Stimulated activated CD8-positive, alpha-beta memory T cell treated with anti-CD3 and anti-CD28 coated beads, Interleukin-2, amount 100 ng/mL, for 1 hour (primary cell): Measurements from ENCODE around the gene MAP4K3.

Experiments
- DNase-seq, 2 donors: peaks; one replicate each; pipeline ENCODE4 v3.0.0-alpha.2; 2020; ENCODE audit warnings: low read depth in 2 of 2

Gene MAP4K3

DNA sequence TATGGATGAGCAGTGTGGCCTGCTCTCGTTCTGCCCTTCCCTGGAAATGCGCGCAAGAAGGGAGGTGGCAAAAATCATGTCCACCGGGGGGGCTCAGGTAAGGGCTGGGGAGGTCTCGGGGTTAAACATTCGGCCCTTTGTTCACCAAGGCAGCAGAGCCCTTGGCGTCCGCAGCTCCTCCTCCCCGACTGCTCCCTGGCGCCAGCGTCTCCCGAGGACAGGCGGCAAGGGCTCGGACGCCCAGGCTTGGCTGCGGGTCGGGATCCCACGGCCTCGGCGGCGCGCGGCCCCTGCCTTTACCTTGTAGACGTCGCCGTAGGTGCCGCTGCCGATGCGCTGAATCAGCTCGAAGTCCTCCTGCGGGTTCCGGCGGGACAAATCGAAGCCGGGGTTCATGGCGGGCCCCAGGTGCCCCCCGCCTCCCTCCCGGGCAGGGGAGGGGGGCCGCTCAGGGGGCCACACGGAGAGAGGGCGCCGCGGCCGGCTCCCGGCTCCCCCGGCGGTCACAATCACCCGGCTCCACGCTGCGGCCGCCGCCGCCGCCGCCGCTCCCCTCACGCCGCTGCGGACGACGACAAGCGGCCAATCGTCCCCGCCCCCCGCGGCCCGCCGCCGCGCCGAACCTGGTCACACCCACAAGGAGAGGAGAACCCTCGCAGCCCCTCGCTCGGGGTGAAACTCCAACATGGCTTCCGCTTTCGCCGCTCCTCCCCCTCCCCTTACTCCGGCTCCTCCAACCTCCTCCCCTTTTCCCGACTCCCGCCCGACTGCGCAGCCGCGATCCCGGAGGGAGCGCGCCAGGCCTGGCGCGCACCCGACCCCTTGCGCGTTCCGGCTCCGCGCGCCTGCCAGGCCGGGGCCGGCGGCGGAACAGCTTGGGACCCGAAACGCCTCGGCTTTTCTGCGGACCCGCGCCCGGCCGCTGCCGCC lies at the start of gene MAP4K3:
Gene MAP4K3, minus strand, starts transcription at position 694 of the 930 bp plus-strand sequence. Its CDS starts 298 bp downstream, at position 396.
- DNase-seq = peak; percentile 41 to 62

DNA sequence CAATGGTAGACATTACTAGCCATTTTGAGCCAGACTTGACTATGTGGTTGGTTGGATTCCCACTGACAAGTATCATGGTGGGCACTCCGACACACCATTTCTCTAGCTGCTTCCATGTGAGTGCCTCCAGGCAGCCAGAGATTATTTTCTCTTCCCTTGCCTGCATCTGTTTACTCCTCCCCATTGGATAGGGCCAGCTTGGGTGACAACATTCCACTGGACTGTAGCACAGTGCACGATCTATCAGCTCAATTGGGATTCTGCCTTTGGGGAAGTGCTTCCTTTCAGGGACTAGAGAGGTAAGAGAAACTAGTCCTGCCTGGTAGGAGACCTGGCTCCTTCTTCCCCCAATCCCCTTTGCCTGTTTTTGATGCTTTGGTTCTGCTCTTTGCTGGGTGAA lies 49.0 kb upstream of the MAP4K3 start:
- DNase-seq = no peak

DNA sequence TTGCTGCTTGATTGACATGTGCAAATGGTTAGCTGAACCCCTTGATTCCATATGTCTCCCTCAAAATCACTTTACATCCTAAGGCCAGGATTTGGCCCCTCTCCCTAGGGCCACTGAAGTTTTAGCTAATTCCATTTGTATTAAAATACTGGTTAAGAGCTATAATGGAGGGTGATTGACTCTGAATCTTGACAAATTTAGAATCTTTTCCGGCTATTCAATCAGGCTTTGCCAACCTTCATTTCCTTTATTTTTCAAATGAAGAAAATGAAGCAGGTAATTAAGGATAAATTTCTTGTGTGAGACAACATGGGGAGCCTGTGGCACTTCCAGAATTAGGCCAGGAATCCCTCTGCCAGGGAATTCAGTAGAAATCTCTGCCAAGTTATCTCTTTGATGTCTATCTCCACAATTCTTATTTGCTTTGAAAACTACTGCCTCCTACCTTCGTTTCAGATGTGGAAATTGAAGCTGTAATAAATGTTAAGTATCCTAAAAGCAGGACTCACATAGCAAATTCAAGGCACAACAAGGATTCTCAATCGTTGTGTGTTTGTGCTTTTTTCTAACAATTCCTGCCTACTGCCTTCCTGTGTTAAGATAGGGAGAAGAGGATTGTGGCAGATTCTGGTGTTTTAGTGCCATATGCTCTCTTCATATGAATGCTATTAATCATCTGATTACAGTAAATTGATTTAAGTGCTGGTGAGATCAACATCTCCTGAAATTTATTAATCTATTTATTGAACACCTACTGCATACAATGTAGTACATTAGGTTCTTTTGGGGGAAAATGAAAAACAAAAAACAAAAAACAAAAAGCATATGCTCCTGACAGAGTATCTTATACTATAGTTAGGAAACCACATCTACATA lies 47.8 kb upstream of the MAP4K3 start:
- no peak for DNase-seq

DNA sequence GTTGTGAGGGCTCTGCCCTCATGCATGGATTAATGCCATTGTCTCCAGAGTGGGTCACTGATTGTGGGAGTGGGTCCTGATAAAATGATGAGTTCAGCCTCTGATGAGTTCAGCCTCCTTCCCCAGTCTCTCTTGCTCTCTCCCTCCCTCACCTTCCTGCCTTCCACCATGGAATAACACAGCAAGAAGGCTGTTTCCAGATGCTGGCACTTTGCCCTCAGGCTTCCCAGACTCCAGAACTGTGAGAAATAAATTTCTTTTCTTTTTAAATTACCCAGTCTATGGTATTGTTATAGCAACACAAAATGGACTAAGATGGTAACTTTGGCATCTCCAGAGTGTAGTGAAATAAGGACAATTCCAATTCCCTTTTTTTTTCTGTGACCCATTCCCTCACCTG lies 47.1 kb upstream of the MAP4K3 start:
- DNase-seq = no peak

DNA sequence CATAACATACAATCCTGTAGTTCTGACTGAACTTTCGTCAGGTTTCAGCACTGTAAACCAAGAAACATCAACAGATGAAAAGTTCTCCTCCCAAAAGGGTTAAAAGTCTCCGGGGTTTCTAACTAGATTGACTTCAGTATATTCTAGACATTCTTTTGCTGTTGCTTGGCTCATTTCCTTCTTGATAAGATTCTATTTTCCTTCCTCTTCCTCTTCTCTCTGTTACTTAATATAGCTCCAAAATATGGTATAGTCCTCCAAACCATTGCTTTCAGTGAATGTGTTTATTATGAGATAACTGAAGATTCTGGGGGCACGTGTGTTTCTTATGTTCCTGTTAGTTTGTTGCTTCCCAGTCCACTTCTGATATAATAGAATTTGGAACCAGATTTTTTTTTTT lies 46.4 kb upstream of the MAP4K3 start:
- no peak for DNase-seq

DNA sequence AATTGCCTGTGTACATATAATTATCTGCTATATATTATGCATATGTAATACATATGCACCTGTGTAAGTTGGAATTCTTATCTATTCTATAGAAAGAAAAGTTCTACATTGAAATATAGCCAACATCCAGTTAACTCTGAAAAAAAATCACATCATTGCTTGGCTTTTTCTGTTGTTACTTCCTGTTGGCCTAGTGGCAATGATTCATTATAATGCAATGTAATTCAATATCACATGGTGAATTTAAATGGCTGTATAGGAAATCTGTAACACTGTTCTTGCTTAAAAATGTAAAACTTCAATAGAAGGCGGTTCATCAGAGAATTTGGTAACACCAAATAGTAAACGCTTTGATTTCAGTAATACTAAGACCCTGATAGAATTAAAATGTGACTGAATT lies 44.5 kb upstream of the MAP4K3 start:
- no peak for DNase-seq

DNA sequence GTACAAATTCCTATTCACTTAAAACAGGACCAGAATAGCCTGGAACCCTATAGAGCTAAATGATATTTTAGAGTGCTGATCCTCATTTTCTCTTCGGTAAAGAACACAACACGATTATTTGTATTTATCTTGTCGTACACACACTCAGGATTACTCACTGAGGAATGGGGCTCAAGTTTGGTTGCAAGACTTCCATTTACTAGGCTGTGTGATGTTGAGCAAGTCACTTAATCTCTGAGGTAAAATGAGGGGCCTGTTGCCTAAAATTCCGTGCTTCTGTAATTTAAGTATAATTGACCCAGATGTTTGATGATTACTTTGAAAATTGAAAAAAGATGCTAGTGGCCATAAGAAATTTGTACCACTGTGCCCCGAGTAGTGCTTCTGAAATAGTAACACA lies 42.6 kb upstream of the MAP4K3 start:
- DNase-seq = no peak

DNA sequence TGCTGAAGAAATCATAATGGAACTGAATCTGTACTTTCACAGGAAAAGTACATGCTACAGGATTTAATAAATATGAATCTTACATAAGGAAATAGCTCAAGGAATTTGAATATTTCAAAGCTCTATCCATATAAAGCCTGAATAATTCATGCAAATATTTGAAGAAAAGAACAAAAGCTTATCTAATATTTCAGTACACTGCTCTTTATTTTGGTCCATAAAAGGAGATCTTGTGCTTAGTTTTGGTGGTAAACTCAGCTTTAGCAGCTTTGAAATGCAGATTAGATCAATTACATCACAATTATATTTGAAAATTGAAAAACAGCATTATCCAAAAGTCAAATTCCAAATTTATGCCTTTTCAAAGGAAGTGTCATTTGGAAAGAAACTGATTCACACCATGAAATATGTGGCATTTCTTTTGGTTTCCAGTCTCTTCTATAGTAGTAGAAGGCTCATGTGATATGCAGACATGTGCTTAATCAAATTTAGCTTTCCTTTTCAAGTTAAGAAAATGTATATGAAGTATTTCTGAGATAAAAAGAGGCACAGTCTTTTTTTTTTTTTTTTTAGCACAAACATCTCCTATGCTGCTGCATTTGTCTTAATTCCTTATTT lies 42.1 kb upstream of the MAP4K3 start:
- no peak for DNase-seq

DNA sequence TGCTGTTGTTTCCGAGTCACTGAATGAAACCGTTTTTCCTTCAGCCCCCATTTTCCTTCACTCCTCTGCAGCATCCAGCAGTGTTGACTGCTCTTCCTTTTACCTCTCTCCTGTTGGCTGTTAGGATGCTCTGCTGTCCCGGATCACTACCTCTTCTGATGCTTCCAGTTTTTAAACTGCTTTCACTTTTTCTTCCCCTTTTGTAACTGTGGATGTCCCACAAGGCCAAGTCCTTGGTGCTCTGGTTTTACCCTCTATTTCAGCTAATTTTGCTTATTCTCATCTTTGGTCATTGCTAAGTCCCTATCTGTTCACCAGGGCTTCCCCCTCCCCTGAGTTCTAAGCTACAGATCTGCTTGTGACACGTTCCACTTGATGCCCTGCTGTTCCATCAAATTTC lies 39.4 kb upstream of the MAP4K3 start:
- DNase-seq = no peak

DNA sequence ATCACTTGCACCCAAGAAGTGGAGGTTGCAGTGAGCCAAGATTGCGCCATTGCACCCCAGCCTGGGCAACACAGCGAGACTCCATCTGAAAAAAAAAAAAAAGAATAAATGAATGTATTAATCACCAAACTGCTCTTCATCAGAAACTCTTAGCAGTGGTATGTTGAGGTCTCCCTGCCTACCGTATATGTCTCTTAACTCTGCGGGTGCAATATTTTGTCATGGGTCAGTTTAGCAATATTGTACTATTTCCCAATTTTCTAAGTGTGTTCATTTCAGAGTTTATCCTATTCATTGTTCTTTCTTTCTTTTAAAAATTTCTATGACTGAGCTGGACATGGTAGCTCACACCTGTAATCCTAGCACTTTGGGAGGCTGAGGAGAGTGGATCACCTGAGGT lies 37.9 kb upstream of the MAP4K3 start:
- no peak for DNase-seq

DNA sequence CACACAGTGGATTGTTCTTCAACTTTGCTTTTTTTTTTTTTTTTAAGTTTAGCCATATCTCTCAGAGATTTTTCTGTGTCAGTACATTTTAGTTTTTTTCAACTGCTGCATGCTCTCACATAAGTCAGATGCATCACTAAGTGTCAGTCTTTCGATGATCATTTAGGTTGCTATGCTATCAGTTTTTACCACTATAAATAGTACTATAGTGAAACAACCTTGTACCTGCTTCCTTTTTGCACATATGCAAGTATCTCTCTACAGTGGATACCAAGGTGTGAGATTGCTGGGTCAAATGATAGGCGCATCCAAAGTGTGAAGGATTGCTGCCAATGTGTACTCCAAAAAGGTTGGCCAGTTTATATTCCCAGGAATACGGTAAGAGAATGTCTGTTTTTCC lies 33.5 kb upstream of the MAP4K3 start:
- DNase-seq = no peak

DNA sequence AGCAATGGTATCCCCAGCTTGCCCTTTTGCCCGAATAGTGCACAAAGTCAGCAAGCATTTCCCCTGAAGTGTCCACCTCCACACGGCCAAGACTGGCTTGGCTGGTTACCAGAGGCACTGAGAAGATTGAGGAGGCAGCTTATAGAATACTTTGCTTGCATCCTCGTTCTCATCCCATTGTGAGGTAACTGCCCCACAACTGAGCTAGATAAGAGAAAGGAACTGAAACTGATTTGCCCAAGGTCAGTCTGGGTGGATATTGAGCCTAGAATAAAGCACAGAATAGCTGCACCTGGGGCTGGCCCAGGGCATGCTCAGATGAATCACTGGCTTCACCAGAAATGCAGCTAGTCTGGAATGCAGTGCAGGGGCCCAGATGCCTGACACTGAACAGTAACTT lies 32.7 kb upstream of the MAP4K3 start:
- no peak for DNase-seq

DNA sequence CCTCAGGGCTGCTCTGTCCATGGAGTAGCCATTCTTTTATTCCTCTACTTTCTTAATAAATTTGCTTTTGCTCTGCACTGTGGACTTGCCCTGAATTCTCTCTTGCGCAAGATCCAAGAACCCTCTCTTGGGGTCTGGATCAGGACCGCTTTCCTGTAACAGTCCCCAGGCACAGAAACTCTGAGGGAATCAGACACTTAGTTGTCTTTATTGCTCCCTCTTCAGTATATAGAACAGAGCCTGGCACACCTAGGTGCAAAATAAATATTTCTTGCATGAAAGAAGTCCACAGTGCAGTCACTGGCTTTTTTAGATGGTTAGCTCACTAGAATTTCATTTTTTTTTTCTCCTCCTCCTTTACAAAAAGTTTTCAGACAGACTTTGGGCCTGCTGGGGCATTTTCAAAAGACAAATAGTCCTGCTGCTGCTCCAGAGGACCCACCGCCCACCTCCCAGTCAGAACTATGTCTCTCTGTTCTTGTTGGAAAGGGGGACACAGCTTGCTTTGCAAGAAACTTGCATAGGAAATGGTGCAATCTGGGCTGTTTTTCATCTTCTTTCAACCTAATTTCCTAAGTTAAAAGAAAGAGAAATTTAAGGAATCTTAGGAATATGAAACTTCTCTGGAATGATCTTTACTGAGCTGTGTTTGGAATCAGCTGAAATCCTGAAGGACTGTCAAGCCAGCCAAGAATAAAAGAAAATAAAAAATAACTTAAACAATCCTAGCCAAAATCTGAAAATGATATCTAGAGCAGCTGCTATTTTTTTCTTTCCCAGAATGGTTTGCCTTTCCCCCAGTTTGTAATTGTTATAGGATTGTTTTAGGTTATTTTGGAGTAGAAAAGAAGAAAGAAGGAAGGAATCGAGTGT lies 31.7 kb upstream of the MAP4K3 start:
- DNase-seq = no peak

DNA sequence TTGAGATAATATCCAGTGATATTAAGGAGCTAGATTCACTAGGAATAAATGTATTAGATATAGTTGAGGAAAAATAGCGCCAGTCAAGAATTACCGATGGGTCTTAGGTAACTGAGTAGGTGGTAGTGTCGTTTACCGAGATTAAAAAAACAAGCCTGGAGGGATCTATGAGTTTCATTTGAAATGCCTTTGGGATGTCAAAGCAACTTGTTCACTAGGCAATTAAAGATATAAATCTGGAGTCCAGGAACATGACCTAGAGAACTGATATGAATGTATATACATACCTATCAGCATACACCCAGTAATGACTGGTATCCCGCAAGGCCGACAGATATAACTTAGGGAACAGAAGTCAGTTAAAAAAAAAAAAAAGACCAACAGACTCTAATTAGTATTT lies 29.2 kb upstream of the MAP4K3 start:
- DNase-seq = no peak

DNA sequence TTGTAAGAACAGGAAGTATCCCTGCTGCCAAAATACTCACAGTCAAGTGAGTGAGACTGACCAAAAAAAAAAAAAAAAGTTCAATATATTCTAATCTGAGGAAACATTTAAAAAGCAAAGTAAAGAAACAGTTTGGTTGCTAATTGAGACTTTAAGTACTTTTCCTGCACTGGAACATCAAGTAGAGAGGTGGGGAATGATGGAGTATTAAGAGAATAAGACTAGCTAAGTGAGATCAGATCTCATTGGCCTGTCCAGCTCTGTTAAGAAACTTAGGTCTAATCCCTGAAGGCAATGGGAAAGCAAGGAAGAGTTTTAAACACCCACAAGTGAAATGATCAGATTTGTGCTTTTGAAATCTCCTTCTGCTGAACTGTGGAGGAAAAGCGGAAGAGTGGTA lies 27.8 kb upstream of the MAP4K3 start:
- DNase-seq = no peak

DNA sequence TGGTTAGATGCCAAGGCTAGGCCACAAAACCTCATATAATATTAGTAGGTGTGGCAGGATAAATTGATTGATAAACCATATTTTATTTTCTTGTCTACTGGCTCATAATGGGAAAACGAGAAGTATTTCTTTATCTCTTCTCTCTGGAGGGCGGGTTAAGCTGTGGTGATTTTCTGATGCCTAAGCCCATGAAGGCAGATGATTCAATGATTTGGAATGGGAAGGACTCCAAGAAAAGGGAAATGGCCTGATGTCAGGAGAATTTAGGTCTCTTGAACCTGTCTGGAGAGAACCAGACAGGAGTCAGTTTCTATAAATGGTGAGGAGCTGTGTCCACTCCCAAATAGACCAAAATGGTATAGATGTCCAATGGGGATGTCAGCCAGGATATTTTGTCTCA lies 18.7 kb upstream of the MAP4K3 start:
- DNase-seq = no peak

DNA sequence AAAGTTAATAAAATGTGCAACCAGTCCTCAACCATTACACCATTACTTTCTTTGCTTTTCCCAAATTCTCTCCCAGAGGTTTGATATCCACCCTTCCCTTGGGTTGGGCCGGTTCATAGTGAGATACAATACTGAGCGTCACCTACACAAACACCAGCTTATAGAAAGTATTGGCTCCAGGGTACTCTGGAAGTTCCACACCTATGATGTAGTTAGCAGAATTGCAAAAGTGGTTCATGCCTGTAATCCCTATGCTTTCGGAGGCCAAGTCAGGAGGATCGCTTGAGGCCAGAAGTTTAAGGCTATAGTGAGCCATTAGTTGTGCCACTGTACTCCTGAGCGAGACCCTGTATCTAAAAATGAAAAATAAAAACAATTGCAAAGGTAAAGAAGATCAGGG lies 15.3 kb upstream of the MAP4K3 start:
- no peak for DNase-seq

DNA sequence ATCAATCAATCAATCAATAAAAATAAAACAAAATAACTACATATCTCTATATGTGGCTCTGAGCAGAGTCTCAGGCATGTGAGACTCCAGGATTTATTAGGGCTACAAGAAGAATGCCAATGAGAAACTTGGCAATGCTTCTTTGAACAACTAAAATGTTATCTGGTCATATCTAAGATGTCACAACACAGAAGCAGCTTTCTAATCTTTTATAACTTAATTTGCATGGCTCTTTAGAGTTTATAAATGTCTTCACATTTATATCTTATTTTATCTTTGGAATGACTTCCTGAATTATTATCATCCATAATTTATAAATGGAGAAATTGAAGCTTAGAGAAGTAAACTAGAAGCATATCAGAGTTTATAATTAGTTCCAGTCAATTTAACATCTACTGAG lies 14.9 kb upstream of the MAP4K3 start:
- no peak for DNase-seq

DNA sequence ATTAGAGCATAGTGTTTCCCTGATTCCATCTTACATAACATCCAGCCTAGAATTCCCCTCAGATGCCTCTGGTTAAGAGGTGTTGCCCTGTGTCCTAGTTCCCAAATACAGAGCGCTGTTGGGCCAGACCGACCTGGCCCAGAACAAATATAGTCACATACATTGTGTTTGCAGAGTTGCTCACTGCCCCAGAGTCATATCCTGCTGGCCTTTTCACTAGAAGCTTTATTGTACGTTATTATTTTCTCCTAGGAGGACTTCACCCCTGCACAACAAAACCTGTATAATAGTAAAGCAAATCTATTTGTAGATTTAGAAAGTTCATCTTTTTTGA lies 11.1 kb upstream of the MAP4K3 start:
- no peak for DNase-seq

DNA sequence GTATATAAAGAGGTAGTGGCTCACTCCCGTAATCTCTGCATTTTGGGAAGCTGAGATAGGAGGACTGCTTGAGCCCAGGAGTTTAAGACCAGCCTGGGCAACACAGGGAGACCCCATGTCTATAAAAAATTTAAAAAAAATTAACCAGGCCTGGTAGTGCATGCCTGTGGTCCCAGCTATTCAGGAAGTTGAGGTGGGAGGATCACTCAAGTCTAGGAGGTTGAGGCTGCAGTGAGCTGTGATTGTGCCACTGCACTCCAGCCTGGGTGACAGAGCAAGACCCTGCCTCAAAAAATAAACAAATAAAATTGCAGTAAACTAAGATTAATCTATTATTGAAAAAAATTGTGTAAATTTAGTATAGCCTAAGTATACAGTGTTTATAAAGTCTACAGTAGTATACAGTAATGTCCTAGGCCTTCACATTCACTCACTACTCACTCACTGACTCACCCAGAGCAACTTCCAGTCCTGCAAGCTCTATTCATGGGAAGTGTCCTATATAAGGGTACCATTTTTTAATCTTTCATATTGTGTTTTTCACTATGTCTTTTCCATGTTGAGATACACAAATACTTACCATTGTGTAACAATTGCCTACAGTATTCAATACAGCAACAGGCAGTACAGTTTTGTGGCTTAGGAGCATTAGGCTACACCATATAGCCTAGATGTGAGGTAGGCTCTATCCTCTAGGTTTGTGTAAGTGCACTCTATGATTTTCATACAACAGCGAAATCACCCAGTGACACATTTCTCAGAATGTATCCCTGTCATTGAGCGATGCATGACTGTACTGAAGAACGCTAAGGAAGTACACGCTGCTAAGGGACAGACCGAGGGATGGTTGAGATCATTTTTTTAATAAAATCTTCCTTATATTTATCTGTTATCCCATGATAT lies 10.4 kb upstream of the MAP4K3 start:
- DNase-seq = no peak

DNA sequence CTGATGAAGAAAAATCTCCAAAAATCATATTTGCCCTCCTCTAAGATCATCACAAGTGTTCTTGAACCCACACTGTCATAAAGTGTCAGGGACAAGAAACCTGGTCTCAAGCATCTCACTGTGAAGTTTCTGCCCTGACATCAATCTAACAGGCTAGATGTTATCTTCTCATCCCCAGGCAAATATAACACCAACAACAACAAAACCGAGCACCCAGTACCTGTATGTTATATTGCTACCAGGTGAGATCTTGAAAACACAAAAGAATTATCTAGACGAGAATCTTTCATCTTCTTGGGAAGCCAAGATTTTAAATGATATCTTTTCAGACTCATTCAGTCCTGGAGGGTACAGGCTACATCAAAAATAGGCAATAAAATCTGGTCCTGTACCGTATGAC lies 8.8 kb upstream of the MAP4K3 start:
- DNase-seq = no peak
